EH (cell line): ENCODE data around the gene CCDC201.
"Not testable (repeated sequence)": the region's sequence is repeated elsewhere in the genome, so short reads cannot be mapped to it uniquely, and the experiment has no call there.

Experiments used
- DNase-seq: peaks from one replicate; pipeline ENCODE4 v3.0.0-alpha.2; 2015; ENCODE audit warnings: low read depth

The CCDC201 gene

GRCh38 chr7:45817016-45817415 is 55.9 kb downstream of the CCDC201 start:
- DNase-seq, result not testable (repeated sequence)

GRCh38 chr7:45814216-45815118 is 58.4 kb downstream of the CCDC201 start:
- DNase-seq, result not testable (repeated sequence)

GRCh38 chr7:45813771-45814170 is 59.1 kb downstream of the CCDC201 start:
- DNase-seq, result not testable (repeated sequence)

DNA sequence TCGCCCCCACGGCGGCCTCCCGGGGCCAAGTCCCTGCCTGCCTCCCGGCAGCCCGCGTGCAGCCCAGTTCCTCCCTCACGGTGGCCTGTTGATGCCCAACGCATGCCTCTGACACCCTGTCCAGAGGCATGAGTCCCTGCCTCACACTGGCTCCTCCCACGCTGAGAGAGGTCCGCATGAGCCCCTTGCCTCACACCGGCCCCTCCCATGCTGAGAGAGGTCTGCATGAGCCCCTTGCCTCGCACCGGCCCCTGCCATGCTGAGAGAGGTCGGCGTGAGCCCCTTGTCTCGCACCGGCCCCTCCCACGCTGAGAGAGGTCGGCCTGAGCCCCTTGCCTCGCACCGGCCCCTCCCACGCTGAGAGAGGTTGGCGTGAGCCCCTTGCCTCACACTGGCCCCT is 59.9 kb downstream of the CCDC201 start:
- no peak for DNase-seq

DNA sequence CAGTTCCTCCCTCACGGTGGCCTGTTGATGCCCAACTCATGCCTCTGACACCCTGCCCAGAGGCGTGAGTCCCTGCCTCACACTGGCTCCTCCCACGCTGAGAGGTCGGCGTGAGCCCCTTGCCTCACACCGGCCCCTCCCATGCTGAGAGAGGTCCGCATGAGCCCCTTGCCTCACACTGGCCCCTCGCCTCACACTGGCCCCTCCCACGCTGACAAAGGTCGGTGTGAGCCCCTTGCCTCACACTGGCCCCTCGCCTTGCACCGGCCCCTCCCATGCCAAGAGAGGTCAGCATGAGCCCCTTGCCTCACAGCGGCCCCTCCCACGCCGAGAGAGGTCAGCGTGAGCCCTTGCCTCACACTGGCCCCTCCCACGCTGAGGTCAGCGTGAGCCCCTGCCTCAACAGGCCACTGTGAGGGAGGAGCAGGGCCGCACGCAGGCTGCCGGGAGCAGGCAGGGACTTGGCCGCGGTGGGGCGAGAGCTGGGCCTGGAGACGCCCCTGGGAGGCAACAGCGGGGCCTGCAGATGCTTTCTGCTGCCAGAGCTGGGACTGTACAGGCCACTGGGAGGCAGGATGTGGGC is 61.1 kb downstream of the CCDC201 start:
- DNase-seq, result not testable (repeated sequence)

GRCh38 chr7:45810451-45811005 is 62.4 kb downstream of the CCDC201 start:
- DNase-seq, result not testable (repeated sequence)
